Measurements from ENCODE around the gene SLC25A5.

DNA sequence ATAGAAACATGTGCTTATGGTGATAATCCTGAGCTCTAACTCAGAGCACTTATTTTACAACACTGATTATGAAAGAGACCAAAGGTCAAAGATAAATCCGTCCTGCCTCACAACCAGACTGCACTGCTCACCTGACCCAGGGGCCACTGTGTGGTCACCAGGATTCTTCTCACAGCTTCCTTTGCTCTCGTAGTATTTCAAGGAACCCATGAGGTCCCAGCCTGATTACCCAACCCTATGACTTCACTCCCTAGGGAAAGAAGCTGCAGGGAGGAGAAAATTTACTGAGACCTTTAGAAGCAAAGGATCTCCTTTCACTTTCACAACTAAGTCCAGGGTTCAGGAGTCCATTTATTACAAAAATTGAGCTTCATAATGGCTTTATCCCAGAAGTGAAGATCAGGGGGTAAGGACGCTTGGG lies 9.6 kb downstream of the SLC25A5 start:
- no peak for TF ChIP-seq POLR2A (IDR thresholded peaks at IDR 0.05)
- TF ChIP-seq POLR2AphosphoS5 (IDR thresholded peaks at IDR 0.05) = no peak
